H9 (cell line): ENCODE measurements around the gene RNF5. TPM values are rescaled to one million over a fixed set of nuclear protein-coding genes. Genes with fewer than 3 reads are reported as not detected.
A peak's percentile ranks its signal among the peaks of the same experiment; 100 is the strongest.

Source experiments
- DNase-seq: peaks from one replicate; pipeline ENCODE4 v3.0.0-alpha.2; 2017
- H2AFZ ChIP-seq: one replicate; pipeline ENCODE4 v1.6.1; 2013; ENCODE audit warnings: mild to moderate bottlenecking, low read length, control low read depth, moderate library complexity
- H2AK5ac ChIP-seq: 2 replicates; pipeline ENCODE4 v1.6.1; 2013; ENCODE audit warnings: low read length, control low read depth, mixed read lengths; ENCODE audit not compliant: insufficient read length
- H2BK120ac ChIP-seq: one replicate; pipeline ENCODE4 v1.6.1; 2013; ENCODE audit warnings: low read depth, mild to moderate bottlenecking, low read length, control low read depth, inconsistent platforms; ENCODE audit not compliant: poor library complexity, severe bottlenecking
- H2BK12ac ChIP-seq: 2 replicates; pipeline ENCODE4 v1.6.1; 2013; ENCODE audit warnings: low read length, control low read depth, mixed read lengths, low read depth; ENCODE audit not compliant: insufficient read length
- H2BK15ac ChIP-seq: 2 replicates; pipeline ENCODE4 v1.6.1; 2013; ENCODE audit warnings: low read depth, low read length, control low read depth
- H2BK20ac ChIP-seq: one replicate; pipeline ENCODE4 v1.6.1; 2013; ENCODE audit warnings: low read depth, mild to moderate bottlenecking, low read length, control low read depth, inconsistent platforms; ENCODE audit not compliant: poor library complexity, severe bottlenecking
- H2BK5ac ChIP-seq: 2 replicates; pipeline ENCODE4 v1.6.1; 2013; ENCODE audit warnings: low read length, control low read depth, mixed read lengths; ENCODE audit not compliant: insufficient read length
- H3K14ac ChIP-seq: 2 replicates; pipeline ENCODE4 v1.6.1; 2013; ENCODE audit warnings: low read length, control low read depth; ENCODE audit not compliant: insufficient read depth
- H3K18ac ChIP-seq: 2 replicates; pipeline ENCODE4 v1.6.1; 2013; ENCODE audit warnings: low read depth, mild to moderate bottlenecking, mixed read lengths, low read length, control low read depth; ENCODE audit not compliant: insufficient read length
- H3K23ac ChIP-seq: 2 replicates; pipeline ENCODE4 v1.6.1; 2013; ENCODE audit warnings: low read length, control low read depth, mixed read lengths, low read depth; ENCODE audit not compliant: insufficient read length
- H3K23me2 ChIP-seq: 2 replicates; pipeline ENCODE4 v1.6.1; 2013; ENCODE audit warnings: low read depth, mild to moderate bottlenecking, mixed read lengths, low read length, control low read depth; ENCODE audit not compliant: insufficient read length, poor library complexity, severe bottlenecking
- H3K27ac ChIP-seq: 2 replicates; pipeline ENCODE4 v1.5.1; 2013; ENCODE audit warnings: low read length, control low read depth, mixed read lengths, low read depth; ENCODE audit not compliant: insufficient read length
- H3K27me3 ChIP-seq: 2 replicates; pipeline ENCODE4 v1.6.1; 2013; ENCODE audit warnings: low read length, control low read depth, inconsistent platforms; ENCODE audit not compliant: insufficient read depth
- H3K4ac ChIP-seq: 2 replicates; pipeline ENCODE4 v1.6.1; 2013; ENCODE audit warnings: low read depth, mild to moderate bottlenecking, control low read depth, inconsistent platforms, low read length, moderate library complexity
- H3K4me1 ChIP-seq: 2 replicates; pipeline ENCODE4 v1.6.1; 2013; ENCODE audit warnings: low read length, control low read depth, inconsistent platforms; ENCODE audit not compliant: insufficient read depth
- H3K4me2 ChIP-seq: 2 replicates; pipeline ENCODE4 v1.6.1; 2013; ENCODE audit warnings: low read length, control low read depth, mixed read lengths; ENCODE audit not compliant: insufficient read length, insufficient read depth
- H3K56ac ChIP-seq: 2 replicates; pipeline ENCODE4 v1.6.1; 2013; ENCODE audit warnings: low read depth, mild to moderate bottlenecking, mixed read lengths, low read length, control low read depth; ENCODE audit not compliant: insufficient read length
- H3K79me1 ChIP-seq: 2 replicates; pipeline ENCODE4 v1.6.1; 2013; ENCODE audit warnings: low read depth, mild to moderate bottlenecking, moderate library complexity, low read length, control low read depth, inconsistent platforms; ENCODE audit not compliant: insufficient read depth, poor library complexity, severe bottlenecking
- H3K79me2 ChIP-seq: 2 replicates; pipeline ENCODE4 v1.6.1; 2013; ENCODE audit warnings: low read length, control low read depth, inconsistent platforms; ENCODE audit not compliant: insufficient read depth
- H3K9ac ChIP-seq: 2 replicates; pipeline ENCODE4 v1.6.1; 2013; ENCODE audit warnings: low read length, control low read depth, mixed read lengths; ENCODE audit not compliant: insufficient read length; ENCODE audit errors: extremely low read depth
- H3K9me3 ChIP-seq: one replicate; pipeline ENCODE4 v1.6.1; 2013; ENCODE audit warnings: low read depth, low read length, inconsistent platforms; ENCODE audit not compliant: control insufficient read depth
- H3T11ph ChIP-seq: one replicate; pipeline ENCODE4 v1.6.1; 2013; ENCODE audit warnings: mild to moderate bottlenecking, low read length, control low read depth, inconsistent platforms
- H4K20me1 ChIP-seq: one replicate; pipeline ENCODE4 v1.6.1; 2013; ENCODE audit not compliant: control insufficient read depth, insufficient read length, insufficient read depth
- H4K5ac ChIP-seq: 2 replicates; pipeline ENCODE4 v1.6.1; 2013; ENCODE audit warnings: low read depth, mild to moderate bottlenecking, mixed read lengths, low read length, control low read depth; ENCODE audit not compliant: insufficient read length
- H4K8ac ChIP-seq: replicated peaks from 2 replicates; pipeline ENCODE4 v1.6.1; 2013; ENCODE audit warnings: low read length, control low read depth, mixed read lengths, low read depth; ENCODE audit not compliant: insufficient read length
- H4K91ac ChIP-seq: 2 replicates; pipeline ENCODE4 v1.6.1; 2013; ENCODE audit warnings: low read depth, mild to moderate bottlenecking, moderate library complexity, mixed read lengths, low read length, control low read depth; ENCODE audit not compliant: insufficient read length
- H3K27ac Mint-ChIP-seq, 3 experiments: 2 replicates in 2 of 3; 3 replicates in 1 of 3; pipeline ENCODE4 v1.8.0; 2020 to 2021; ENCODE audit warnings: mixed read lengths in 3 of 3, mild to moderate bottlenecking in 1 of 3, moderate library complexity in 1 of 3
- H3K27me3 Mint-ChIP-seq: 2 replicates; pipeline ENCODE4 v1.8.0; 2021; ENCODE audit warnings: low read depth, mild to moderate bottlenecking, moderate library complexity, mixed read lengths
- H3K36me3 Mint-ChIP-seq, 3 experiments: 2 replicates in 2 of 3; 3 replicates in 1 of 3; pipeline ENCODE4 v1.8.0; 2020 to 2021; ENCODE audit warnings: low read depth in 3 of 3, mixed read lengths in 3 of 3; ENCODE audit not compliant: insufficient read depth in 1 of 3
- H3K4me1 Mint-ChIP-seq, 2 experiments: 2 replicates each; pipeline ENCODE4 v1.8.0; 2020; ENCODE audit warnings: mixed read lengths in 2 of 2
- H3K4me3 Mint-ChIP-seq, 2 experiments: 2 replicates in 1 of 2; 3 replicates in 1 of 2; pipeline ENCODE4 v1.8.0; 2020 to 2021; ENCODE audit warnings: mild to moderate bottlenecking in 2 of 2, mixed read lengths in 2 of 2, moderate library complexity in 1 of 2
- H3K9me3 Mint-ChIP-seq, 2 experiments: 2 replicates in 1 of 2; 3 replicates in 1 of 2; pipeline ENCODE4 v1.8.0; 2020; ENCODE audit warnings: mild to moderate bottlenecking in 2 of 2, mixed read lengths in 2 of 2, moderate library complexity in 1 of 2
- CTCF ChIP-seq: fragments of 200-600 bp; sonication (generic); conservative IDR thresholded peaks from 3 replicates; pipeline ENCODE4 v1.8.0; 2021; ENCODE audit warnings: antibody characterized with exemption, mild to moderate bottlenecking
- WGBS: extraction: QIAGEN DNeasy Blood & Tissue Kit; methylation state at CpG from one replicate; pipeline ENCODE4 v1.1.7; 2013; ENCODE audit warnings: missing lambda C conversion rate, low lambda C conversion rate, mixed read lengths; ENCODE audit not compliant: insufficient read length; ENCODE audit errors: extremely low coverage; 5-methylcytosine and 5-hydroxymethylcytosine counted together
- total RNA-seq: library from RNA; stranded (reverse); gene quantifications from 2 replicates; pipeline ENCODE4 v1.2.1, GENCODE V29; 2021

RNF5 gene
- total RNA-seq, 1 experiment from 2014 or later: 116 TPM

GRCh38 chr6:32133786-32134185 lies 44.4 kb upstream of the RNF5 start:
- no CpG with 5 or more reads among the region's 4 CpGs for WGBS
- H3K27ac Mint-ChIP-seq: peak overlapping the region in 1 of 3 experiments; percentile 29; a peak in 1 of 7 replicates

More at GRCh38 chr6:32133786-32134185, 44.4 kb upstream of the RNF5 start:
- Histone ChIP-seq H3K4me1 (no peaks in the 10 kb centered on the region), H2AK5ac (no peak overlapping the region), H3K9ac (no peak overlapping the region), H3K56ac (no peak overlapping the region), H2BK20ac (no peak overlapping the region), H2BK15ac (no peak overlapping the region), H2AFZ (no peak overlapping the region), H2BK5ac (no peak overlapping the region), H3K27ac (no peak overlapping the region), H3K4me2 (no peak overlapping the region), H3K23me2 (no peaks in the 10 kb centered on the region), H4K20me1 (no peaks in the 10 kb centered on the region), H4K8ac (no peak overlapping the region), H3K4ac (no peak overlapping the region), H3T11ph (no peak overlapping the region), H2BK12ac (no peak overlapping the region), H3K79me2 (no peaks in the 10 kb centered on the region), H4K91ac (no peak overlapping the region), H3K27me3 (no peaks in the 10 kb centered on the region), H3K18ac (no peak overlapping the region), H3K23ac (no peak overlapping the region), H2BK120ac (no peak overlapping the region), H3K9me3 (no peaks in the 10 kb centered on the region), H4K5ac (no peak overlapping the region), H3K79me1 (no peaks in the 10 kb centered on the region), H3K14ac (no peak overlapping the region)
- no peak for TF ChIP-seq CTCF
- Mint-ChIP-seq H3K4me1 (peaks cover 7 to 20% of the 10 kb centered on the region in 2 experiments), H3K9me3 (no peaks in the 10 kb centered on the region), H3K4me3 (no peak overlapping the region), H3K27me3 (peaks cover 8% of the 10 kb centered on the region), H3K36me3 (no peaks in the 10 kb centered on the region)
- DNase-seq: no peak
